ENCODE data around the gene TEDC1. TPM values are rescaled to one million over a fixed set of nuclear protein-coding genes. Genes with fewer than 3 reads are reported as not detected.

TEDC1 gene
- total and polyA plus RNA-seq, 5 donors = 5.2 to 6.9 (median 5.9) TPM

DNA sequence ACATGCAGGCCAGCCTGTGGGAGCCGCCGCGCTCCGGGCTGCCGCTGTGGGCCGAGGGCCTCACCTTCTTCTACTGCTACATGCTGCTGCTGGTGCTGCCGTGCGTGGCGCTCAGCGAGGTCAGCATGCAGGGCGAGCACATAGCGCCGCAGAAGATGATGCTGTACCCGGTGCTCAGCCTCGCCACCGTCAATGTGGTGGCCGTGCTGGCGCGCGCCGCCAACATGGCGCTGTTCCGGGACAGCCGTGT, 38.2 kb downstream of the TEDC1 start:
- intact Hi-C loops (cut with DNase I) = loop anchor here in 2 of 4 donors (2.0 to 10.0 kb wide), 2 partner anchors 154 to 158 kb away; no protein-coding TSS in a partner anchor
- H3K27ac ChIP-seq (ENCODE audit: low read length) = no peak overlapping the region
- no peaks in the 10 kb centered on the region for H3K27me3 ChIP-seq (ENCODE audit: control insufficient read depth, insufficient read depth)
- 43% methylated on average over 24 of the region's 24 CpGs for WGBS
- H3K4me1 ChIP-seq (ENCODE audit: control insufficient read depth, insufficient read depth, low read length) = no peaks in the 10 kb centered on the region
- H3K9me3 ChIP-seq (ENCODE audit: control insufficient read depth, low read length) = no peaks in the 10 kb centered on the region
- H3K4me3 ChIP-seq (ENCODE audit: low read length) = no peak overlapping the region
- DNase-seq (peak in 1 of 3 donors; percentile 71), ATAC-seq (no peak)

DNA sequence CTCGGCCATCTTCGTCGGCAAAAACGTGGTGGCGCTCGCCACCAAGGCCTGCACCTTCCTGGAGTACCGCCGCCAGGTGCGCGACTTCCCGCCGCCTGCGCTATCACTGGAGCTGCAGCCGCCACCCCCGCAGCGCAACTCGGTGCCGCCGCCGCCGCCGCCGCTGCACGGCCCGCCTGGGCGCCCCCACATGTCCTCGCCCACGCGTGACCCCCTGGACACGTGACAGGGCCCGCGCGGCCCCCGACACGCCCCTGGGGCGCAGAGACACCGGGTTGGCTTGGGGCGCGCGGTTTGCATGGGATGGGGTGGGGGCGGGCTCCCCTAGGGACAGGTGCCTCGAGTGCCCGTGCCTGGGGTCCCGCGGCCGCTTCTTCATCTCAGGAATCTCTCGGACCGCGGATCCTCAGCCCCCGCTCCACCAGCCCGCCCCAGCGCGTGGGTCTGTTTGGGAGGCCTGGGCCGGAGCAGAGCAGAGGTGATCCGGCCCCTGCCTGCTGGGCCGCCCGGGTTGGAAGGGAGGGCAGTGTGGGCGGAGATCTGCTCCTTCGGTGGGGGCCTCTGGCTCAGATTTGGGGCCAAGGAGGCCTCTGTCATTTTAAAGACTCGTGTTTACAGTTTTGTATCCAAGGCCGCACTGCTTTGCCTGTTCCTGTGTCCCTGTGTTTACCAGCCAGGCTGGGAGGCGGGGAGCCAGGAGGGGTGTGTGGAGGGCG, 38.7 kb downstream of the TEDC1 start:
- H3K4me3 ChIP-seq (ENCODE audit: low read length) = no peak overlapping the region
- ATAC-seq (no peak), DNase-seq (peak; percentile 22 to 76 (median 68))
- 43% methylated on average over 63 of the region's 63 CpGs for WGBS
- no peaks in the 10 kb centered on the region for H3K4me1 ChIP-seq (ENCODE audit: control insufficient read depth, insufficient read depth, low read length)
- intact Hi-C loops (cut with DNase I) = loop anchor here in 3 of 4 donors (2.0 to 10.0 kb wide), 4 partner anchors 152 to 325 kb away; no protein-coding TSS in a partner anchor
- H3K27me3 ChIP-seq (ENCODE audit: control insufficient read depth, insufficient read depth) = no peaks in the 10 kb centered on the region
- H3K9me3 ChIP-seq (ENCODE audit: control insufficient read depth, low read length) = no peaks in the 10 kb centered on the region
- no peak overlapping the region for H3K27ac ChIP-seq (ENCODE audit: low read length)

DNA sequence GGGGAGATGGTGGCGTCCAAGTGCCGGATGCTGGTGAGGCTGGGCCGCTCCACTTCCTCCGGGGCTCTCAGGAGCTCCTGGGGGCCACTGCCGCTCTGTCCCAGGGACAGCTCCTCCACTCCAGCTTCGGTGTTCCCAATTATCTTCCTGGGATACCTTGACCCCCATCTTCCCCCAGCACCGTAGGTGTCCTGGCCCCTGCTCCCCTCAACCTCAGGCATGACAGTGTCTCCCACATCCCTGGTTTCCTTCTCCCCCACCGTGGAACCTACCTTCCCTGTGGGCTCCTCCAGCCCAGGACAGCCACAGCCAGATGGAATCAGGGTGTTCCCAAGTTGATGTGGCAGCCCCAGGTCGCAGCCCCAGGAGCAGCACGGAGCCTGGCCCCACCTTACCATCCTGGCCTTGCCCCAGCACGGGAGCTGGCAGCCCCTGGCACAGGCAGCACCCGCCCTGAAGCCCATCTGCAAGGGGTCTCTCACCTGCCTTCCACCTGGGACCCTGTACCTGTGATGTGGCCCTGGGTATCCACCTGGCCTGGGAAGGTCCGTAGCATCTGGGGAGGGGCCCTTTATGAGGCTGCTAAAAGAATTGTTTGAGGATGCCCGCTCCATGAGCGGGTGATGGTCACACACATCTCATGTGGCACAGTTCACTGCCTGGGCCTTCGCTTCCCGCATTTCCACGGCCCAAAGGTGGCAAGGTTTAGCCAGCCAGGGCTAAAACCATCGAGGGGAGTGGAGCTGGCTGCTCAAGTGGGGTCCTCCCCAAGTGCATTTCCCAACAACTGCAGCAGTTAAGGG, 39.4 kb downstream of the TEDC1 start:
- no peak overlapping the region for H3K4me3 ChIP-seq (ENCODE audit: low read length)
- H3K4me1 ChIP-seq (ENCODE audit: control insufficient read depth, insufficient read depth, low read length) = no peaks in the 10 kb centered on the region
- no peaks in the 10 kb centered on the region for H3K27me3 ChIP-seq (ENCODE audit: control insufficient read depth, insufficient read depth)
- ATAC-seq (peak in 1 of 2 donors; percentile 6), DNase-seq (peak in 2 of 3 donors; percentile 37 to 73)
- no peak overlapping the region for H3K27ac ChIP-seq (ENCODE audit: low read length)
- intact Hi-C loops (cut with DNase I) = loop anchor here in 2 of 4 donors (5.0 to 10.0 kb wide), 2 partner anchors 153 to 326 kb away; no protein-coding TSS in a partner anchor
- WGBS = 79% methylated on average over 19 of the region's 19 CpGs
- H3K9me3 ChIP-seq (ENCODE audit: control insufficient read depth, low read length) = no peaks in the 10 kb centered on the region

DNA sequence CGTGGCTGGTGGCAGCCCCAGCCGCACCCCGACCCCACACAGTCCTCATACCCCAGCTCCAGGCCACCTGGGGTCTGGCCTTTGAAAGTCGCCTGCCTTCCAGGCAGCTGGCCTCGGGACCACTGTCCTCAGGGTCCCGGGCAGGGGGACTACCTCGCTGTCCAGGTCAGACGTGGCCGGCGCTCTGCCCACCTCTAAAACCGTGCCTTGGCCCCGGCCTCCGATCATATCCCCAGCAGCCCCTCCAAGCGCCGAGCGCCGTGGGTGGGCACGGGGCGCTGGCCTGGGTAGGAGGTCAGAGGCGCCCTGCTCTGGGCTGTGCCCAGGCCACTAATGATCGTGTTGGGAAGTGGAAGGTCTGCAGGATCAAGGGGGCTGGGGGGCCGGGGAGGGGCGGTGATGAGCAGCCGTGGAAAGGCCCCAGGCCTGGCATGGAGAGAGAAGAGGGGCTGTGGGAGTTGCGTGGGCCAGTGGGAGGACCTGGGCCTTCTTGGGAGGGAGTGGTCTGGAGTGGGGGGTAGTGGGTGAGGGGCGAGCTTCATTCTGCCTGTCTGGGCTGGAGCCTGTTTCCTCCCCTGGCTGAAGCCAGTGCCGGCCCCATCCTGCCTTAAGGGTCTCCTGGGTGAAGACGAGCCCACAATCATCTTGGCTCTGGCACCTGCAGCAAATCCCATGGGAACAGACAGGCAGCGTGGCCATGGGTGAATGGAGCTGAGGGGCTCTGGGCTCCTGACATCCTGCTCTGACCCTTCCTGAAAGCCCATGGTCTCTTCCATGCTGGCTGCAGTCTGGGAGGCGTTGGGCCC, 40.2 kb downstream of the TEDC1 start:
- intact Hi-C loops (cut with DNase I) = loop anchor here in 2 of 4 donors (5.0 to 10.0 kb wide), 2 partner anchors 154 to 326 kb away; no protein-coding TSS in a partner anchor
- H3K27me3 ChIP-seq (ENCODE audit: control insufficient read depth, insufficient read depth) = no peaks in the 10 kb centered on the region
- peak in 1 of 3 donors; percentile 44 for DNase-seq
- H3K4me3 ChIP-seq (ENCODE audit: low read length) = no peak overlapping the region
- H3K27ac ChIP-seq (ENCODE audit: low read length) = no peak overlapping the region
- WGBS = 94% methylated on average over 30 of the region's 30 CpGs
- H3K9me3 ChIP-seq (ENCODE audit: control insufficient read depth, low read length) = no peaks in the 10 kb centered on the region
- H3K4me1 ChIP-seq (ENCODE audit: control insufficient read depth, insufficient read depth, low read length) = no peaks in the 10 kb centered on the region
- no peak for ATAC-seq

DNA sequence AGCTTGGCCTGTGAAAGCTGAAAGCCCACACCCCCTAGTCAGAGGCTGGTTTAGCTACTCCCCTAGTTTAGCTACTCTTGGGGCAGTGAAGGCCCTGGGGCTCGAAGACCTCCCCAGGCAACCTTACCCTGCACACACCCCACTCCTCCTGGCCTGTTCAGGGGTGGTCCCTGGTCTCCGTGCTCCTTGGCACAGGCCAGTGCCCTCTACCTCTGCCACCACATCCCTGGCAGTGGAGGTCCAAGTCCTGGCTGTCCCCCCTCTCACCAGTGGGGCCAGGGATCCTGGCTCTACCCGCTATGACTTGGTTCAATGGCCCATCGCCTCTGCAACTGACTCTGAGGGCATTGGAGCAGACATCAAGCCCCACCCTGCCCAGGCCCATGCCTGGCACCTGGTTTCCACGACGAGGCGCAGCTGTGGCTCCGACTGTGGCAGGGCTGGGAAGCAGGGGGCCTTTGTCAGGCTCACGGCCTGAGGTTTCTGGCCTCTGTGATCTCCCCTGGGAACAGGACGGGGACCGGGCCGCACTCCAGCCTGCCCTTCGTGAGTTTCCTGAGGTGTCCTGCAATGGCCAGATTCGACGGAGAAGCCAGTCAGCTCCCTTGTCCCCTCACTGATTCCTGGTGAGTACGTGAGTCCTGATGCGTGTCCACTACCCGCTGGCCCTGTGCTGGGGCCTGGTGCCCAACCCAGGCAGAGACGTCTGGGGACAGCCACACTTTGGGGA, 41.0 kb downstream of the TEDC1 start:
- WGBS = 79% methylated on average over 19 of the region's 19 CpGs
- DNase-seq = peak in 1 of 3 donors; percentile 45

DNA sequence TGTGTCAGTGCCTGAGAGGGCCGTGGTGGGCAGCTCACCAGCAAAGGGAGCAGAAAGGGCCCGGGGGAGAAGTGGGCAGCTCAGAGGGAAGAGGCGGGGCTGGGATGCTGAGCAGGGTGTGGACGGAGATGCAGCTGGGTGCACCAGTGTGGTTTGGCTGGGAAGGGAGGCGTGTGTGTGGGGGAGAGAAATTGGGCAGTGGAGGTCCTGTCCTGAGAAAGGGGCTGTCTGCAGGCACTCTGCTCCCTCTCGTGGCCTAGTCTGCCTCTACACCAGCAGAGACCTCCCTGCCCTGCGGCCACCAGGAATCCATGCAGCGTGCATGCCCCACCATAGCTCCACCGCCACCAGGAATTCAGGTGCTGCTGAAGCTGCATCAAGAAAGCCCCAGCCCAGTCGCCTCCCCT, 41.7 kb downstream of the TEDC1 start:
- DNase-seq (peak in 1 of 3 donors; percentile 45), ATAC-seq (no peak)
- Histone ChIP-seq H3K27ac (ENCODE audit: low read length) (no peak overlapping the region), H3K9me3 (ENCODE audit: control insufficient read depth, low read length) (no peaks in the 10 kb centered on the region), H3K4me1 (ENCODE audit: control insufficient read depth, insufficient read depth, low read length) (no peaks in the 10 kb centered on the region), H3K27me3 (ENCODE audit: control insufficient read depth, insufficient read depth) (no peaks in the 10 kb centered on the region), H3K4me3 (ENCODE audit: low read length) (no peak overlapping the region)
- 59% methylated on average over 10 of the region's 10 CpGs for whole genome bisulfite sequencing
- intact Hi-C loops (cut with DNase I) = loop anchor here in 2 of 4 donors (5.0 to 10.0 kb wide), 2 partner anchors 155 to 328 kb away; no protein-coding TSS in a partner anchor

More for the DNA sequence above, 41.0 kb downstream of the TEDC1 start:
- Histone ChIP-seq H3K9me3 (ENCODE audit: control insufficient read depth, low read length) (no peaks in the 10 kb centered on the region), H3K4me3 (ENCODE audit: low read length) (no peak overlapping the region), H3K27ac (ENCODE audit: low read length) (no peak overlapping the region), H3K4me1 (ENCODE audit: control insufficient read depth, insufficient read depth, low read length) (no peaks in the 10 kb centered on the region), H3K27me3 (ENCODE audit: control insufficient read depth, insufficient read depth) (no peaks in the 10 kb centered on the region)
- intact Hi-C loops (cut with DNase I) = loop anchor here in 2 of 4 donors (5.0 to 10.0 kb wide), 2 partner anchors 155 to 327 kb away; no protein-coding TSS in a partner anchor
- no peak for ATAC-seq

DNA sequence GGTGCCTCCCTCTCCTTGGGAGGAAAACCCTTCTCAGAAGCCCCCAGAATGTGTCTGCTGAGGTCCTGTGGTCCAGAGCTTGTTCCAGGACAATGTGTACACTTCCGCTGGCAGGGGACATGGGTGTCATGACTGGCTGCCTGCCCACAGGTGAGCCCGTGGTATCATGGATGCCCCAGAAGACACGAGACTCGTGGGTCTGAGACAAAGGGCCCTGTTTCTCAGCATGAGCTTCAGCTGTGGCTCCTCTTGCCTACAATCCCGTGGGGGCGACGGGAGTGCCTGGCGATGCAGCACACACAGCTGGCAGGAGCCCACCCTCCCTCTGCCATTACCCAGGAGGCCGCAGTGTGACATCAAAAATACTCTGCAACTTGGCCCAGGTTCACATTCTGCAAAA, 42.3 kb downstream of the TEDC1 start:
- WGBS = 82% methylated on average over 9 of the region's 9 CpGs
- Histone ChIP-seq H3K27me3 (ENCODE audit: control insufficient read depth, insufficient read depth) (no peaks in the 10 kb centered on the region), H3K4me3 (ENCODE audit: low read length) (no peak overlapping the region), H3K9me3 (ENCODE audit: control insufficient read depth, low read length) (no peaks in the 10 kb centered on the region), H3K27ac (ENCODE audit: low read length) (no peak overlapping the region), H3K4me1 (ENCODE audit: control insufficient read depth, insufficient read depth, low read length) (no peaks in the 10 kb centered on the region)
- intact Hi-C loops (cut with DNase I) = loop anchor here in 2 of 4 donors (5.0 to 10.0 kb wide), 2 partner anchors 156 to 329 kb away; no protein-coding TSS in a partner anchor
- DNase-seq (peak in 1 of 3 donors; percentile 48), ATAC-seq (no peak)

DNA sequence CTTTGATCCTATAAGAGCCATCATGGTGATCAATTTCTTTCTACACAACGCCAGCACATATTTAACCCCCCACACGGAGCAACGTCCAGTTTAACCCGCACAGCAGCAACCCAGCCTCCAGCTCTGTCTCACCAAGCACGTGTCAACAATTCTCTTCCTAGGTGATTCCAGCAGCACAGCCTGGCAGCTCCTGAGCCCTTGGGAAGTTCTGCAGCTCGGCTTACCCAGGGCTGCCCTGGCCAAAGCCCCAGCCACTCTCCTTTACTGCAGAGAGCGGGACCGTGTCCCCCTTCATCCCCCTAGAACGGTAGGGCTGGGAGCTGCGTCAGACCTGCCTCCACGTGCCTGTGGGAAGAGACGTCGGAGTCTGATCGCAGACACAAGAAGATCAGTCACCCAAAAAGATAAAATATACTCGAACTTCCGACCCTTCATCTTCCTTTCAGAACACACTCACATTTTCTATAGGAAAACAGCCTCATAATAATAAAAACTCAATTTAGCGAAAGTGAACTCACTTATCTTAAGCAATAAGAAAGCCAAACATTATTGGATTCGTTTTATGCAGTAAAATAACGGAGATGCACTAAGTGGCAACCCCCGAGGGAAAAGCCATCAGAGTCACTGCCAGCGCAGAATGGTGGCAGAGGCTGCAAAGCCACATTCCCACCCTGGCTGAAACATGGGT, 42.9 kb downstream of the TEDC1 start:
- no peaks in the 10 kb centered on the region for H3K9me3 ChIP-seq (ENCODE audit: control insufficient read depth, low read length)
- H3K4me3 ChIP-seq (ENCODE audit: low read length) = no peak overlapping the region
- DNase-seq (no peak), ATAC-seq (no peak)
- WGBS = 69% methylated on average over 21 of the region's 21 CpGs
- no peak overlapping the region for H3K27ac ChIP-seq (ENCODE audit: low read length)
- no peaks in the 10 kb centered on the region for H3K27me3 ChIP-seq (ENCODE audit: control insufficient read depth, insufficient read depth)
- H3K4me1 ChIP-seq (ENCODE audit: control insufficient read depth, insufficient read depth, low read length) = no peaks in the 10 kb centered on the region
- intact Hi-C loops (cut with DNase I) = loop anchor here in 2 of 4 donors (5.0 to 10.0 kb wide), 2 partner anchors 157 to 329 kb away; no protein-coding TSS in a partner anchor

DNA sequence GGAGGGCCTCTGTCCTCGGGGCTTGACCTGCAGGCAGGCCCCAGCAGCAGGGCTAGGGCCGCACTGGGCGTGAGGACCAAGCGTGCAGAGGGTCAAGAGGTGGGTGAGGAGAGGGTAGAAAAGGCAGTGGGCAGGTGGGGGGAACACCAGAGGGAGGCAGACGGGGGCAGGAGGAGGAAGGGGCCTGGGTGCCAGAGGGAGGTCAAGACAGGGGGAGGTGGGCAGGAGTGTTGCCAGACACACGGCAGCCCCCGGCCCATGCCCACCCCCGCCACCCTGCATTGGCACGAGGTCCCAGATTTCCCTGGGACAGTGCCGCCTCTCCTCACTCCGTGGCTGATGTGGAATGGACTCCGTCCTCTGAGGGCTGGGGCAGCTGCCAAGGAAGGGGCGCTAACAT, 43.5 kb downstream of the TEDC1 start:
- Histone ChIP-seq H3K27me3 (ENCODE audit: control insufficient read depth, insufficient read depth) (no peaks in the 10 kb centered on the region), H3K4me3 (ENCODE audit: low read length) (no peak overlapping the region), H3K4me1 (ENCODE audit: control insufficient read depth, insufficient read depth, low read length) (no peaks in the 10 kb centered on the region), H3K27ac (ENCODE audit: low read length) (no peak overlapping the region), H3K9me3 (ENCODE audit: control insufficient read depth, low read length) (no peaks in the 10 kb centered on the region)
- WGBS = 59% methylated on average over 13 of the region's 13 CpGs
- intact Hi-C loops (cut with DNase I) = loop anchor here in 2 of 4 donors (5.0 to 10.0 kb wide), 2 partner anchors 157 to 330 kb away; no protein-coding TSS in a partner anchor
- no peak for ATAC-seq
- no peak for DNase-seq

All from right cardiac atrium (tissue), 5 donors.